K562 (cell line): ENCODE results near the gene RBM34. TPM values are rescaled to one million over a fixed set of nuclear protein-coding genes. Genes with fewer than 3 reads are reported as not detected.

ENCODE experiments used
- ARID4B ChIP-seq: sonication (generic); formaldehyde crosslinking; IDR thresholded peaks from 2 replicates; pipeline ENCODE4 v1.8.0; 2022; ENCODE audit warnings: mild to moderate bottlenecking, missing genetic modification reagents
- CREB1 ChIP-seq, 2 experiments: sonication (generic) in 1 of 2; formaldehyde crosslinking in 1 of 2; IDR thresholded peaks; 2 replicates each; pipeline versions ENCODE4 v1.6.1 to v1.8.0; 2012 to 2022; ENCODE audit warnings: inconsistent platforms in 1 of 2, mild to moderate bottlenecking in 1 of 2, missing genetic modification reagents in 1 of 2, moderate library complexity in 1 of 2
- CTCF ChIP-seq, 3 experiments: IDR thresholded peaks in 2 of 3; conservative IDR thresholded peaks in 1 of 3; 2 replicates each; pipeline ENCODE4 v1.5.1; 2011 to 2012; ENCODE audit warnings: low read length in 3 of 3, mild to moderate bottlenecking in 3 of 3, control low read depth in 2 of 3, improper control_type of control experiment in 1 of 3, inconsistent platforms in 1 of 3, low read depth in 1 of 3, mixed read lengths in 1 of 3, moderate library complexity in 1 of 3; ENCODE audit not compliant: insufficient read depth in 2 of 3
- E2F6 ChIP-seq, 2 experiments: IDR thresholded peaks; 2 replicates each; pipeline ENCODE4 v1.6.1; 2011; ENCODE audit warnings: borderline replicate concordance in 1 of 2, control low read depth in 1 of 2, low read depth in 1 of 2, low read length in 1 of 2, mild to moderate bottlenecking in 1 of 2, mixed read lengths in 1 of 2, moderate library complexity in 1 of 2; ENCODE audit not compliant: insufficient read depth in 1 of 2, insufficient read length in 1 of 2, poor library complexity in 1 of 2, severe bottlenecking in 1 of 2; ENCODE audit errors: extremely low read depth in 1 of 2
- GTF2F1 ChIP-seq: IDR thresholded peaks from 2 replicates; pipeline ENCODE4 v1.6.1; 2011; ENCODE audit warnings: low read depth, low read length, improper control_type of control experiment
- HMGN3 ChIP-seq: IDR thresholded peaks from 2 replicates; pipeline ENCODE4 v1.6.1; 2011; ENCODE audit warnings: borderline replicate concordance, low read depth, mild to moderate bottlenecking, mixed read lengths, low read length; ENCODE audit not compliant: insufficient read length; ENCODE audit errors: extremely low read depth
- JUNB ChIP-seq: fragments of 450-650 bp; formaldehyde crosslinking; conservative IDR thresholded peaks from 2 replicates; pipeline ENCODE4 v1.4.0; 2020; ENCODE audit warnings: mild to moderate bottlenecking
- MCM5 ChIP-seq: fragments of 450-650 bp; IDR thresholded peaks from 2 replicates; pipeline ENCODE4 v1.6.1; 2016; ENCODE audit warnings: low read depth
- MLX ChIP-seq, 2 experiments: fragments of 450-650 bp in 1 of 2; sonication (generic) in 1 of 2; formaldehyde crosslinking; conservative IDR thresholded peaks; 2 replicates each; pipeline versions ENCODE4 v1.4.0 to v1.8.1; 2020 to 2022; ENCODE audit warnings: mild to moderate bottlenecking in 1 of 2, missing genetic modification reagents in 1 of 2
- MNT ChIP-seq, 2 experiments: fragments of 450-650 bp; conservative IDR thresholded peaks; 2 replicates each; pipeline ENCODE4 v1.6.1; 2017; ENCODE audit warnings: mild to moderate bottlenecking in 2 of 2, moderate library complexity in 2 of 2
- NFRKB ChIP-seq: fragments of 450-650 bp; IDR thresholded peaks from 2 replicates; pipeline ENCODE4 v1.6.1; 2016; ENCODE audit warnings: low read depth
- PHB2 ChIP-seq: fragments of 450-650 bp; IDR thresholded peaks from 2 replicates; pipeline ENCODE4 v1.6.1; 2017; ENCODE audit warnings: low read depth
- PPARD ChIP-seq: fragments of 250-450 bp; sonication (Bioruptor Pico); IDR thresholded peaks from 2 replicates; pipeline ENCODE4 v1.8.0; 2022; ENCODE audit warnings: inconsistent platforms, mild to moderate bottlenecking, moderate library complexity
- THRAP3 ChIP-seq: fragments of 450-650 bp; IDR thresholded peaks from 2 replicates; pipeline ENCODE4 v1.6.1; 2016; ENCODE audit warnings: mild to moderate bottlenecking, inconsistent platforms, borderline replicate concordance
- ZC3H11A ChIP-seq: IDR thresholded peaks from 2 replicates; pipeline ENCODE4 v1.6.1; 2012; ENCODE audit warnings: low read depth, low read length, improper control_type of control experiment
- ZNF561 ChIP-seq: fragments of 450-650 bp; formaldehyde crosslinking; conservative IDR thresholded peaks from 2 replicates; pipeline ENCODE4 v1.4.0; 2020; ENCODE audit warnings: mild to moderate bottlenecking, moderate library complexity
- ZNF589 ChIP-seq: fragments of 200-800 bp; sonication (Bioruptor generic); IDR thresholded peaks from 2 replicates; pipeline ENCODE4 v1.6.1; 2016; ENCODE audit warnings: low read depth, missing genetic modification characterization, missing compliant biosample characterization
- polyA plus RNA-seq, 8 experiments: library from polyadenylated mRNA; depleted of rRNA in 4 of 8; stranded (reverse) in 5 of 8; unstranded in 3 of 8; fragments of >200 nt; fragmentation: Nextera tagmentation in 2 of 8; fragmentation: Illumina TruSeq in 1 of 8; extraction: Ambion mirVana in 2 of 8; extraction: Trizol in 1 of 8; gene quantifications; 2 replicates each; pipeline versions ENCODE4 v1.2.1 to v1.2.3, GENCODE V29; 2011 to 2014; ENCODE audit warnings: inconsistent platforms in 1 of 8, missing spikeins in 1 of 8
- total RNA-seq, 7 experiments: library from RNA; depleted of rRNA in 6 of 7; stranded (reverse); fragments of >200 nt in 6 of 7; fragmentation: Illumina TruSeq in 2 of 7; extraction: Trizol in 2 of 7; gene quantifications; 2 replicates each; pipeline versions ENCODE4 v1.2.1 to v1.2.3, GENCODE V29; 2011 to 2021; ENCODE audit warnings: low replicate concordance in 1 of 7

Gene RBM34
- total and polyA plus RNA-seq, 9 of the 15 experiments (the other 6 are each of a cell fraction or from before 2014, with no cell fraction given) = 64.0 to 178 (median 124) TPM

- TF ChIP-seq ARID4B (CRISPR knock-in tag) = no peak
- TF ChIP-seq ZC3H11A = no peak
- TF ChIP-seq PPARD (CRISPR knock-in tag) = no peak
- TF ChIP-seq CREB1 (IDR thresholded peaks at IDR 0.05) = no peak
- TF ChIP-seq CREB1 (CRISPR knock-in tag; IDR thresholded peaks at IDR 0.05) = no peak
- no peak for TF ChIP-seq PHB2
- TF ChIP-seq NFRKB = no peak
- TF ChIP-seq MCM5 = no peak
- no peak for TF ChIP-seq CTCF (IDR thresholded peaks at IDR 0.05 in 2 of 3, conservative IDR thresholded peaks at IDR 0.05 in 1 of 3; ENCODE audit: insufficient read depth in 2 of 3, low read depth in 1 of 3, low read length in 3 of 3)
- TF ChIP-seq MLX (CRISPR knock-in tag; conservative IDR thresholded peaks at IDR 0.05) = no peak
- TF ChIP-seq THRAP3 = no peak
- no peak for TF ChIP-seq ZNF589
- TF ChIP-seq MNT (conservative IDR thresholded peaks at IDR 0.05) = peak; percentile 19; a peak in 1 of 4 replicates
- TF ChIP-seq GTF2F1 = no peak
- no peak for TF ChIP-seq JUNB (CRISPR knock-in tag)
- TF ChIP-seq ZNF561 (CRISPR knock-in tag) = no peak
- no peak for TF ChIP-seq HMGN3
- no peak for TF ChIP-seq E2F6 (IDR thresholded peaks at IDR 0.05; ENCODE audit: borderline replicate concordance in 1 of 2, extremely low read depth in 1 of 2, insufficient read depth in 1 of 2, insufficient read length in 1 of 2, low read depth in 1 of 2, low read length in 1 of 2, poor library complexity in 1 of 2, severe bottlenecking in 1 of 2)
Measured at GRCh38 chr1:235113183-235113917, 47.7 kb downstream of the RBM34 start (continued).
